ENCODE measurements around the gene TMEM95. TPM values are rescaled to one million over a fixed set of nuclear protein-coding genes. Genes with fewer than 3 reads are reported as not detected.

TMEM95 gene
- total and polyA plus RNA-seq, 2 of the 8 experiments (the other 6 are each of a cell fraction or from before 2014, with no cell fraction given) = not detected

GRCh38 chr17:7324438-7324779, 30.5 kb upstream of the TMEM95 start:
- Histone ChIP-seq H3K27ac (ENCODE audit: low read depth, low read length) (0 out of 2 replicates have a peak overlapping the region, but pooled peaks have one; percentile 19), H3K4me1 (replicated peaks in 1 of 4; ENCODE audit: control insufficient read depth in 3 of 4, insufficient read depth in 4 of 4, low read length in 3 of 4) (peaks cover 0 to 10% (median under 1%) of the 10 kb centered on the region in 4 experiments; a peak in 2 of 7 replicates), H4K8ac (ENCODE audit: extremely low read depth, insufficient read depth, low read length) (peak overlapping the region; percentile 3; the same call in 1 of the 2 replicates), H3K14ac (ENCODE audit: insufficient read length) (no peak overlapping the region), H3K79me1 (ENCODE audit: low read depth, low read length) (peaks cover 2% of the 10 kb centered on the region; the same call in 1 of the 2 replicates), H3K4me2 (ENCODE audit: insufficient read depth in 1 of 2, low read depth in 2 of 2, low read length in 2 of 2) (no peak overlapping the region), H2BK15ac (ENCODE audit: low read length) (no peak overlapping the region), H3K9ac (replicated peaks in 1 of 4; ENCODE audit: extremely low read depth in 1 of 4, low read depth in 3 of 4, low read length in 3 of 4) (no peak overlapping the region), H2AK5ac (ENCODE audit: low read depth, low read length) (no peak overlapping the region), H3K23ac (ENCODE audit: insufficient read length) (no peak overlapping the region), H2BK120ac (replicated peaks; ENCODE audit: low read depth, low read length) (no peak overlapping the region), H3K79me2 (ENCODE audit: control insufficient read depth in 1 of 2, insufficient read depth in 2 of 2, low read length in 2 of 2) (peaks cover 0 to 14% of the 10 kb centered on the region in 2 experiments; a peak in 2 of 4 replicates), H3K4ac (replicated peaks; ENCODE audit: insufficient read length, low read depth, low read length) (no peak overlapping the region), H4K20me1 (replicated peaks in 1 of 2; ENCODE audit: control insufficient read depth in 1 of 2, insufficient read depth in 2 of 2, low read length in 2 of 2) (peaks cover 2 to 22% of the 10 kb centered on the region in 2 experiments), H3K9me3 (ENCODE audit: insufficient read depth in 2 of 2, low read depth in 1 of 2, low read length in 1 of 2) (no peaks in the 10 kb centered on the region), H2BK5ac (ENCODE audit: low read depth, low read length) (no peak overlapping the region), H3K36me3 (ENCODE audit: control insufficient read depth in 2 of 4, insufficient read depth in 4 of 4, low read length in 3 of 4) (peaks cover 26 to 45% (median 43%) of the 10 kb centered on the region in 4 experiments), H3K4me3 (ENCODE audit: extremely low read depth in 1 of 4, insufficient read depth in 2 of 4, low read depth in 3 of 4, low read length in 4 of 4) (no peak overlapping the region), H3K27me3 (replicated peaks in 1 of 4; ENCODE audit: control insufficient read depth in 3 of 4, extremely low read depth in 1 of 4, insufficient read depth in 3 of 4, low read length in 3 of 4) (no peaks in the 10 kb centered on the region; a peak in 1 of 7 replicates), H2BK20ac (ENCODE audit: low read length) (no peak overlapping the region), H3K23me2 (ENCODE audit: low read depth, low read length) (peaks cover 5% of the 10 kb centered on the region), H4K91ac (replicated peaks; ENCODE audit: insufficient read length, low read length) (no peak overlapping the region), H2BK12ac (ENCODE audit: low read depth, low read length) (no peak overlapping the region), H4K5ac (ENCODE audit: insufficient read length, low read depth, low read length) (no peak overlapping the region), H2AFZ (ENCODE audit: low read length) (no peak overlapping the region), H3K56ac (replicated peaks; ENCODE audit: insufficient read length, low read depth, low read length) (no peak overlapping the region), H3K18ac (ENCODE audit: extremely low read depth, low read length) (no peak overlapping the region)
- no peak for DNase-seq (ENCODE audit: low read depth in 1 of 2, low spot score in 2 of 2)
- FAIRE-seq = no peak
- ChIA-PET POLR2A (ENCODE audit: partially characterized antibody) (interaction anchor here (1.1 to 13.4 kb wide), 6 partner anchors 10 to 85 kb away, joined by 3 to 223 read pairs (median 6); partner anchors contain the start of genes ACAP1 and GPS2), CTCF (ENCODE audit: partially characterized antibody) (interaction anchor here (0.6 to 9.3 kb wide), 12 partner anchors 9 to 1959 kb away, joined by 3 to 167 read pairs (median 7); partner anchors contain the start of genes ACAP1, GPS2, NLGN2 and TMEM95)
- WGBS, 2 experiments (ENCODE audit: extremely low coverage in 1 of 2, insufficient coverage in 1 of 2, insufficient read length in 1 of 2, insufficient replicate concordance in 2 of 2, low coverage in 1 of 2, low lambda C conversion rate in 2 of 2, missing lambda C conversion rate in 1 of 2) = 78% methylated on average over 3 of the region's 3 CpGs; no CpG with 5 or more reads in 1 of the 2 experiments
- TF ChIP-seq SP4 (IDR thresholded peaks at IDR 0.05; ENCODE audit: low read length) (no peak), EP300 (IDR thresholded peaks at IDR 0.05; ENCODE audit: borderline replicate concordance in 1 of 2, low read depth in 2 of 2, low read length in 2 of 2) (no peak), TEAD4 (IDR thresholded peaks at IDR 0.05; ENCODE audit: low read depth, low read length) (no peak), POLR2A (IDR thresholded peaks at IDR 0.05; ENCODE audit: control extremely low read depth in 1 of 2, low read depth in 2 of 2, low read length in 2 of 2) (no peak), CEBPB (IDR thresholded peaks at IDR 0.05; ENCODE audit: low read depth, low read length) (no peak)

All from H1 (cell line).